H1 (cell line): ENCODE data around the gene FGD5. TPM values are rescaled to one million over a fixed set of nuclear protein-coding genes. Genes with fewer than 3 reads are reported as not detected.

Experiments
- CTBP2 ChIP-seq: IDR thresholded peaks from 2 replicates; pipeline ENCODE4 v1.7.0; 2011; ENCODE audit warnings: borderline replicate concordance, mild to moderate bottlenecking, moderate library complexity, mixed read lengths, low read length; ENCODE audit not compliant: insufficient read depth, insufficient read length
- POU5F1 ChIP-seq: IDR thresholded peaks from 2 replicates; pipeline ENCODE4 v1.6.1; 2011; ENCODE audit warnings: low read depth, mild to moderate bottlenecking, low read length, moderate library complexity
- TAF7 ChIP-seq: optimal IDR thresholded peaks from 2 replicates; pipeline ENCODE3; 2011; ENCODE audit warnings: low read depth, mild to moderate bottlenecking, inconsistent platforms, low read length, moderate library complexity, borderline replicate concordance
- polyA plus RNA-seq, 7 experiments: library from polyadenylated mRNA; depleted of rRNA in 3 of 7; stranded (reverse) in 5 of 7; unstranded in 2 of 7; fragments of >200 nt in 5 of 7; fragments of 200-250 nt in 2 of 7; gene quantifications; 1 replicate in 5 of 7; 2 replicates in 1 of 7; 4 replicates in 1 of 7; pipeline versions ENCODE4 v1.2.1 to v1.2.3, GENCODE V29; 2011 to 2013; ENCODE audit warnings: missing spikeins in 2 of 7, mixed read lengths in 2 of 7
- total RNA-seq: library from RNA; stranded (reverse); fragmentation: NEBNext Ultra II Directional; extraction: Animal tissue kit (Norgen Biotek cat#: 25700); gene quantifications from 2 replicates; pipeline ENCODE4 v1.2.1, GENCODE V29; 2021
- TF ChIP-seq, protein P1 (sequence below): fragments of 300-600 bp; sonication (generic); IDR thresholded peaks from 2 replicates; pipeline ENCODE4 v1.7.1; 2012; ENCODE audit warnings: low read length, moderate library complexity, mild to moderate bottlenecking, inconsistent platforms; ENCODE audit not compliant: insufficient replicate concordance

The FGD5 gene
- total and polyA plus RNA-seq, 2 of the 8 experiments (the other 6 are each of a cell fraction or from before 2014, with no cell fraction given) = 4.7 to 14.3 TPM

DNA sequence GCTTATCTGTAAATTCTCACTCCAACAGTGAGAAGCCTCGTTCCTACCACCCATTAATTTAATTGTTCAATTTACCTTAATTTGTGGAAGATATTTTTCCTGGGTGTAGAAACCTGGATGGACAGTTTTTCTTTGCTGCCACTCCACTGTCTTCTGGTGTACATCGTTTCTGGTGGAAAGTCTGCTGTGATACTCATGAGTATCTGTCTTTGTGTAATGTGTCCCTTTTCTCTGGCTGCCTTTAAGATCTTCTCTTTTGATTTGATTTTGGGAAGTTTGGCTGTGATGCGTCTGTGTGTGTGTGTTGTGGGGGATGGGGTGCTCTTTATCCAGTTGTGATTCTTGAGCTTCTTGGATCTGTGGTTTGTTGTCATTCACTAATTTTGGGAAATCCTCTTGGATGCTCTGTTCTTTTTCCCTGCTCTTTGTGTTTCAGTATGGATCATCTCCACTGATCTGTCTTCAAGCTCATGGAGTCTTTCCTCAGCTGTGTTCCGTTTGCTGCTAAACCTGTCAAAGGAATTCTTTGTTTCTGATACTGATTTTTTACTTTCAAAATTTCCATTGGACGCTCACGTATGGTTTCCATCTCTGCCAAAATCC is 86.4 kb downstream of the FGD5 start (continued):
- TF ChIP-seq, protein P1, sequence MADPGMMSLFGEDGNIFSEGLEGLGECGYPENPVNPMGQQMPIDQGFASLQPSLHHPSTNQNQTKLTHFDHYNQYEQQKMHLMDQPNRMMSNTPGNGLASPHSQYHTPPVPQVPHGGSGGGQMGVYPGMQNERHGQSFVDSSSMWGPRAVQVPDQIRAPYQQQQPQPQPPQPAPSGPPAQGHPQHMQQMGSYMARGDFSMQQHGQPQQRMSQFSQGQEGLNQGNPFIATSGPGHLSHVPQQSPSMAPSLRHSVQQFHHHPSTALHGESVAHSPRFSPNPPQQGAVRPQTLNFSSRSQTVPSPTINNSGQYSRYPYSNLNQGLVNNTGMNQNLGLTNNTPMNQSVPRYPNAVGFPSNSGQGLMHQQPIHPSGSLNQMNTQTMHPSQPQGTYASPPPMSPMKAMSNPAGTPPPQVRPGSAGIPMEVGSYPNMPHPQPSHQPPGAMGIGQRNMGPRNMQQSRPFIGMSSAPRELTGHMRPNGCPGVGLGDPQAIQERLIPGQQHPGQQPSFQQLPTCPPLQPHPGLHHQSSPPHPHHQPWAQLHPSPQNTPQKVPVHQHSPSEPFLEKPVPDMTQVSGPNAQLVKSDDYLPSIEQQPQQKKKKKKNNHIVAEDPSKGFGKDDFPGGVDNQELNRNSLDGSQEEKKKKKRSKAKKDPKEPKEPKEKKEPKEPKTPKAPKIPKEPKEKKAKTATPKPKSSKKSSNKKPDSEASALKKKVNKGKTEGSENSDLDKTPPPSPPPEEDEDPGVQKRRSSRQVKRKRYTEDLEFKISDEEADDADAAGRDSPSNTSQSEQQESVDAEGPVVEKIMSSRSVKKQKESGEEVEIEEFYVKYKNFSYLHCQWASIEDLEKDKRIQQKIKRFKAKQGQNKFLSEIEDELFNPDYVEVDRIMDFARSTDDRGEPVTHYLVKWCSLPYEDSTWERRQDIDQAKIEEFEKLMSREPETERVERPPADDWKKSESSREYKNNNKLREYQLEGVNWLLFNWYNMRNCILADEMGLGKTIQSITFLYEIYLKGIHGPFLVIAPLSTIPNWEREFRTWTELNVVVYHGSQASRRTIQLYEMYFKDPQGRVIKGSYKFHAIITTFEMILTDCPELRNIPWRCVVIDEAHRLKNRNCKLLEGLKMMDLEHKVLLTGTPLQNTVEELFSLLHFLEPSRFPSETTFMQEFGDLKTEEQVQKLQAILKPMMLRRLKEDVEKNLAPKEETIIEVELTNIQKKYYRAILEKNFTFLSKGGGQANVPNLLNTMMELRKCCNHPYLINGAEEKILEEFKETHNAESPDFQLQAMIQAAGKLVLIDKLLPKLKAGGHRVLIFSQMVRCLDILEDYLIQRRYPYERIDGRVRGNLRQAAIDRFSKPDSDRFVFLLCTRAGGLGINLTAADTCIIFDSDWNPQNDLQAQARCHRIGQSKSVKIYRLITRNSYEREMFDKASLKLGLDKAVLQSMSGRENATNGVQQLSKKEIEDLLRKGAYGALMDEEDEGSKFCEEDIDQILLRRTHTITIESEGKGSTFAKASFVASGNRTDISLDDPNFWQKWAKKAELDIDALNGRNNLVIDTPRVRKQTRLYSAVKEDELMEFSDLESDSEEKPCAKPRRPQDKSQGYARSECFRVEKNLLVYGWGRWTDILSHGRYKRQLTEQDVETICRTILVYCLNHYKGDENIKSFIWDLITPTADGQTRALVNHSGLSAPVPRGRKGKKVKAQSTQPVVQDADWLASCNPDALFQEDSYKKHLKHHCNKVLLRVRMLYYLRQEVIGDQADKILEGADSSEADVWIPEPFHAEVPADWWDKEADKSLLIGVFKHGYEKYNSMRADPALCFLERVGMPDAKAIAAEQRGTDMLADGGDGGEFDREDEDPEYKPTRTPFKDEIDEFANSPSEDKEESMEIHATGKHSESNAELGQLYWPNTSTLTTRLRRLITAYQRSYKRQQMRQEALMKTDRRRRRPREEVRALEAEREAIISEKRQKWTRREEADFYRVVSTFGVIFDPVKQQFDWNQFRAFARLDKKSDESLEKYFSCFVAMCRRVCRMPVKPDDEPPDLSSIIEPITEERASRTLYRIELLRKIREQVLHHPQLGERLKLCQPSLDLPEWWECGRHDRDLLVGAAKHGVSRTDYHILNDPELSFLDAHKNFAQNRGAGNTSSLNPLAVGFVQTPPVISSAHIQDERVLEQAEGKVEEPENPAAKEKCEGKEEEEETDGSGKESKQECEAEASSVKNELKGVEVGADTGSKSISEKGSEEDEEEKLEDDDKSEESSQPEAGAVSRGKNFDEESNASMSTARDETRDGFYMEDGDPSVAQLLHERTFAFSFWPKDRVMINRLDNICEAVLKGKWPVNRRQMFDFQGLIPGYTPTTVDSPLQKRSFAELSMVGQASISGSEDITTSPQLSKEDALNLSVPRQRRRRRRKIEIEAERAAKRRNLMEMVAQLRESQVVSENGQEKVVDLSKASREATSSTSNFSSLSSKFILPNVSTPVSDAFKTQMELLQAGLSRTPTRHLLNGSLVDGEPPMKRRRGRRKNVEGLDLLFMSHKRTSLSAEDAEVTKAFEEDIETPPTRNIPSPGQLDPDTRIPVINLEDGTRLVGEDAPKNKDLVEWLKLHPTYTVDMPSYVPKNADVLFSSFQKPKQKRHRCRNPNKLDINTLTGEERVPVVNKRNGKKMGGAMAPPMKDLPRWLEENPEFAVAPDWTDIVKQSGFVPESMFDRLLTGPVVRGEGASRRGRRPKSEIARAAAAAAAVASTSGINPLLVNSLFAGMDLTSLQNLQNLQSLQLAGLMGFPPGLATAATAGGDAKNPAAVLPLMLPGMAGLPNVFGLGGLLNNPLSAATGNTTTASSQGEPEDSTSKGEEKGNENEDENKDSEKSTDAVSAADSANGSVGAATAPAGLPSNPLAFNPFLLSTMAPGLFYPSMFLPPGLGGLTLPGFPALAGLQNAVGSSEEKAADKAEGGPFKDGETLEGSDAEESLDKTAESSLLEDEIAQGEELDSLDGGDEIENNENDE = no peak
- TF ChIP-seq CTBP2 (no peak), POU5F1 (no peak), TAF7 (no peak)
